22Rv1 (cell line): ENCODE data around the gene CYP39A1.

Experiments used
- H3K27ac ChIP-seq: fragments of 450-650 bp; 2 replicates; pipeline ENCODE4 v1.5.1; 2017
- CTCF ChIP-seq: fragments of 450-650 bp; IDR thresholded peaks from 2 replicates; pipeline ENCODE4 v1.5.1; 2017; ENCODE audit warnings: mild to moderate bottlenecking
- ZFX ChIP-seq: fragments of 450-650 bp; IDR thresholded peaks from 2 replicates; pipeline ENCODE4 v1.6.1; 2017; ENCODE audit warnings: antibody characterized with exemption, borderline replicate concordance

CYP39A1 gene

DNA sequence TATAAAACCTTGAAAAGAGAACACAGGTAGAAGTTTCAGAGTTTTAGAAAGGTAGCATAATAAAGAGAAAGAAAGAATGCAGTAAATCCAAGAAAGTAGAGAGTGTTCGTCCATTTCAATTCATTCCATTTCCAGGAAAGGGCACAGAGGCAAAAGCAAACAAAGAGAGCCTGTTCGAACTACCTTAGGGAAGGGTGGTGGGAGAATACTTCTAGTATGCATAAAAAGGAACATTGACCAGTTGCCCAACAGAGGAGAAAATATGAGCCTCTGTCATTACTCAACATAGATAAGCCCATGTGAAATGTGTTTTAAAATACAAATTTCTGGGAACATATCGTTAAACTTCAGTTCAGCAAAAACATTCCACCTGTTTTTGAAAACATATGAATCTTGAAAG, 60.6 kb downstream of the CYP39A1 start:
- no peak overlapping the region for H3K27ac ChIP-seq
- TF ChIP-seq CTCF: no peak
- no peak for TF ChIP-seq ZFX

GRCh38 chr6:46590765-46591164, 61.9 kb downstream of the CYP39A1 start:
- TF ChIP-seq CTCF (no peak), ZFX (no peak)
- H3K27ac ChIP-seq: no peak overlapping the region

GRCh38 chr6:46586906-46587305, 65.7 kb downstream of the CYP39A1 start:
- no peak overlapping the region for H3K27ac ChIP-seq
- TF ChIP-seq CTCF (no peak), ZFX (no peak)

GRCh38 chr6:46584586-46584985, 68.0 kb downstream of the CYP39A1 start:
- no peak for TF ChIP-seq CTCF
- TF ChIP-seq ZFX: no peak
- H3K27ac ChIP-seq: no peak overlapping the region

GRCh38 chr6:46583721-46584120, 68.9 kb downstream of the CYP39A1 start:
- TF ChIP-seq CTCF (no peak), ZFX (no peak)
- no peak overlapping the region for H3K27ac ChIP-seq

GRCh38 chr6:46583081-46583480, 69.5 kb downstream of the CYP39A1 start:
- no peak overlapping the region for H3K27ac ChIP-seq
- no peak for TF ChIP-seq ZFX

GRCh38 chr6:46581459-46582177, 71.0 kb downstream of the CYP39A1 start:
- H3K27ac ChIP-seq: no peak overlapping the region
- no peak for TF ChIP-seq CTCF

GRCh38 chr6:46575530-46575929, 77.1 kb downstream of the CYP39A1 start:
- no peak for TF ChIP-seq CTCF
- TF ChIP-seq ZFX: no peak
- H3K27ac ChIP-seq: no peak overlapping the region
